HG03039 (cell line): Measurements from ENCODE around the gene FHAD1.

Source experiments
- ATAC-seq: cut with Tn5 transposase; IDR thresholded peaks from one replicate; pipeline ENCODE4 v1.9.1; 2021; ENCODE audit warnings: mild to moderate bottlenecking, moderate library complexity; ENCODE audit not compliant: unreplicated experiment

The FHAD1 gene

DNA sequence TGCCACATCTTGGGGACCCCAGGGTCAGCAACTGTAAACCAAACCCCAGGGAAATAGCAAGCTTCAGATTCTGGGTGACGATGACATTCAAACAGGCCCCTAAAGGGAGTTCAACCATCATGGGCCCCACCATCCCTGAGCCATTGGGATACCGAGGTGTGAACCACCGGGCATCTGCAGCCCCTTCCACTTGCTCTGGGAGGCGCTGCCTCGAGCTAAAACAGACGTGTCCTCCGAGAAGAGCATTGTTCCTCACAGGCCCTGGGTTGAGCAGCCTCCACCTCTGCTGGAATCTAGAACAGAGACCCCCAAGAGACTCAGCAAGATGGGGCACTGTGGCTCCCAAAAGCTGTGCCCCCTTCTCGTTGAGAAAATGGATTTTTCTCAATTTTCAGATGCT is 143.6 kb downstream of the FHAD1 start:
- ATAC-seq = no peak

DNA sequence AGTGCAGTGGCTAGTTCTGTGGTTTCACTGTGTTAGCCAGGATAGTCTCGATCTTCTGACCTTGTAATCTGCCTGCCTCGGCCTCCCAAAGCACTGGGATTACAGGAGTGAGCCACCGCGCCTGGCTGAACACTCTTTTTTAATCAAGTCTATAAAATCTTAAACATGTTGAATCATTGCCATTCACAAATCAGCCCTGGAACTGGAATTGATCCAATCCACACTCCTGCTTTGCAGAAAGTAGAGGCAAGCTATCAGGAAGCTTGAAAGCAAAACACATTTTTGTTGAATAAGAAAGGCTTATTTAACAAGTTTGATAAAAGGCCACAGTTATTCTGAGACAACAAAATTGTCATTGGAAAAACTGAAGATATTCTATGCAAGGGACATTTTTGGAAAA is 144.3 kb downstream of the FHAD1 start:
- no peak for ATAC-seq

DNA sequence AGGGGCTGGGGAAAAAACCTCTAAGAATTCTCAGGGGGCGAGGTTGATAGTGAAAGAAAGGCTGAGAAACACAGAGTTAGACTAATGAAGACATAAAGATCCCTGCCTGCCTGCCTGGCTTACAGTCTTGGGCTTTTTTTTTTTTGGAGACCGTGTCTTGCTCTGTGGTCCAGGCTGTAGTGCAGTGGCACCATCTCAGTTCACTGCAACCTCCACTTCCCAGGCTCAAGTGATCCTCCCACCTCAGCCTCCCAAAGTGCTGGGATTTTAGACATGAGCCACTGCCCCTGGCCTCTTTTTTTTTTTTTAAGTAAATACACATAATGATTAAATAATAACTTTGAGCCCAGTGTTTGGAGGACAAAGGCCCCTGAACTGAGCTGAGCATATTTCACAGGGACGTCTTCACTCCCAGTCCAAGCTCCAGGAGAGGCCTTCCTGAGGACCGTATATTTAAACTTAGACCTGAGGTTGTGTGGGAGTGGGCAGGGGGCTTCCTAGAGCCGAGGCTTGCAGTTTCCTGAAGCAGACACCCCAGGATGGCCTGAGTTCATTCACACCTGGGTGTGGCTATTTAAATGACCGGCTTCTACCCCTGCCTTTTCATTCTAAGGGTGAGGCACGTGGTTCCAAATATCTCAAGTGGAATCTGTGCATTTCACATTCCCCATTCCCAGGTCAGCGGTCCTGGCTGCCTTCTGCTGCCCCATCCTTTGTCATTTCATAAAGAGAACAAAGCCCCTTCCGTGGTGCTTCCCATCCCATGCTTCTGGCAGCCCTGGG is 146.6 kb downstream of the FHAD1 start:
- ATAC-seq = no peak

DNA sequence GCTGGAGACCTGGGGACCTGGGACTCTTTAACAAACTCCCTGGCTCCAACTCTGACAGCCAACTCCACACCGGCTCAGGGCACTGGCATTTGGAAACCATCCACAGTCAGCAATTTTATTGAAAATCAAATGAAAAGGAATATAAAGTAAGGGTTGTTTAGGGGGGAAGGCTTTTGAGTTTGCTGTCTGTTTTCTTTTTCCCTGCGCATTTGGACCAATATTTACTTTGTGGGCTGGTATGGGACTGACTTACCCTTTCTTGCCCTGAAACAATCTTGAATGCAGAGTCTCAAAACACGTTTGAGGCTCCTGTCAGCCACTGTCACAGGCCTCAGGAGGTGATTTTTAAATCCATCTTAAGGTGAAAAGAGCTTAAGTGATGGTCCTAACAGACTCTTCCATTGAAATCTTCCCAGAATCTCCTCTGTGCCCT is 147.3 kb downstream of the FHAD1 start:
- ATAC-seq = no peak

DNA sequence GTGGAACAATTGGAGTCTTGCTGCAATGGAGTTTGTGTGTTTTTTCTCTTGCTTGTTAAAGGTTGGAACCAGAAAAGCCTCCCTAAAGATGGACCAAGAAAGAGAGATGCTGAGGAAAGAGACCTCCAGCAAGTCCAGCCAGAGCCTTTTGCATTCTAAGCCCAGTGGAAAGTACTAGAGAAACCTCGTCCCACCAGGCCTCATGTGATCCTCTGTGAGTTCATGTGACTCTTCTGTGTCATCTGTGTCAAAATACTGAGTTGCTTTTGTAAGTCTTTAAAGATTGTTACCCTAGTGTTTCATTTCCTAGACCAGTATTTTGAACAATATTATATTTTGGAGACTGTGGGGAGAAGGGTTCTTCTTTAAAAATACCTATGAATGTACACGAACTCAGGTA is 150.2 kb downstream of the FHAD1 start:
- ATAC-seq = no peak

DNA sequence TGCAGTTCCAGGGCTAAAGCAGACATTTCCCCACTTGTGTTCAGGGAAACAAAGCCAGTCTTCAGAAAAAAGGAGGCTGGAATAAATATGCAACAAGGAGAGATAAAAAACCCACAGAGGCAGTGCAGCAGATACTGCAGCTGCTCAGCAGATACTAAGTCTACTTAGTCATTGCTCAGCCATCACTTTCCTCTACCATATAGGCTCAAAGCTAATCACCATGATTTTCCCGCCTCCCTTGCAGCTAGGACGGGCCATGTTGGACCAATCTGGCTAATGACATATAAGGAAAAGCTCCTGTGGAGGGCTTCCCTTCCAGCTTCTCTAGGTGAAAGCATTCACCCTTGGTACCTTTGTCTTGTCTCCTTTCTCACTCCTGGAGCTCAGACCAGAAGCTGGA is 152.7 kb downstream of the FHAD1 start:
- ATAC-seq = no peak

DNA sequence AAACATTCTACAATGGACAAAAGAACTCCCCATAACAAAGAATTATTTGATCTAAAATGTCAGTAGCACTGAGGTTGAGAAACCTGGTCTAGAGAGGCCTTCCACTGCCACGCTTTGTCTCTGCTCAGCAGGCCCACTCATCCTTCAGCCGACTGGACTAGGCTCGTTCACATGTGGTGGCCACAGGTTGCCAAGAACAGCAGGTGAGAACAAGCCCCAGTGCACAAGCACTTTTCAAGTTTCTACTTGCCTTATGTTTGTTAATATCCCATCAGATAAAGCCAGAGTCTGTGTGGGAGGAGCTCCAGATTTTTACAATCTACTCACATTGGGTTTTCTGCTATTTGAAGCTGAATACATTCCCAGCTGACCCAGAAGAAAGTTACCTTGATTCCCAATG is 153.6 kb downstream of the FHAD1 start:
- ATAC-seq = no peak

DNA sequence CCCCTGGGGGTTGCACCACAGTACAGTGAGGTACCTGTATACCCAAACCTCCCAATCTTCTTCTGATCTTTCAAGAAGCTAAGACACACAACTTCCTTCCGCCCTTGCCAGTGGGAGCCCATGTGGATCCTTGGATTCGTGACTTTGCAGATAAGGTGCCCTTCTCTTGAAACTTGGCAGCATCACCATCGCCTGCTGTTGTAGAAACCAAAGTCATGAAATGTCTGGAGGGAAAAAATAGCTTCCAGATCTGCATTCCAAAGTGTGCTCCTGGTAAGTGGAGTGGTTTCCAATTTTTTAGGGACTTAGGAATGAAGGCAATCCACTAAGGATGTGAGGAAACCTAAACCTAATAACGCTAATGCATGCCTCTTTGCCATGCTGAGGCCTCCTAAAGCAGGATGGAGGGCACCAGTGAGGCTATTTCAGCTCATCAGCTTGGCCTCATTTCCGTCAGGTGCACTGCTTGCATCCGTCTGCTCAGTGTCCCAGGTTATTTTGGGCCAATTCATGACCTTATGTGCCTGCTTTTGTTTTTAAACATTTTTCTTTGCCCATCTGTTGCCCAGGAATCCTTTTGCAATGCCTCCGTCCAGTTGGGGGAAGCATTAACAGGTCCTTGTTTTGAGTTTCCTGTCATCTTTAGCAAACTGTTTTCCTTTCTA is 154.5 kb downstream of the FHAD1 start:
- ATAC-seq = no peak

DNA sequence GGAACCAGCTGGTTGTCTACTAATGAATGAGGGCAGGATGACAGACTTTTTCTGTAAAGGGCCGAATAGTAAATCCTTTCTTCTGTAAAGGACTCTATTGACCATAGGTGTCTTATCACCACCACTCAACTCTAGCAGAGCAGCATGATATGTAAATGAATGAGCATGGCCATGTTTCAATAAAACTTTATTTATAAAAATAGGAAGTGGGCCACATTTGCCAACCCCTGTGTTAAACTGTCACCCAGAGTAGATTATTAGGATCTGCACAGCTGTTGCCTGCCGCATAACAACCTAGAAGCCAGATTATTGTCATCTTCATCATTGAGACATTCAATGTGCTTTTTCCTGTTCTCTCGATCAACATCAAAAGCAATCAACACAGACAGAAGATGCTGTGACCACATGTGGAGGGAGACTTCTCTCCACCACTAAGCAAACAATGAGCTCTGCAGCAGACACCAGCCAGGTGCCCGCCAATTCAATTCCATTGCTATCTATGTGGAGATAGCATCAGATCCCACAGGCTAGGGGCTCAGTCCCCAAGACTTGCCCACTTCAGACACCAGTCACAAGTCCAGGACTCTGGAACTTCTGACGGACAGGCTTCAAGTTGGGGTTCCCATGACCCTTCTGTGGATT is 155.9 kb downstream of the FHAD1 start:
- ATAC-seq = no peak

DNA sequence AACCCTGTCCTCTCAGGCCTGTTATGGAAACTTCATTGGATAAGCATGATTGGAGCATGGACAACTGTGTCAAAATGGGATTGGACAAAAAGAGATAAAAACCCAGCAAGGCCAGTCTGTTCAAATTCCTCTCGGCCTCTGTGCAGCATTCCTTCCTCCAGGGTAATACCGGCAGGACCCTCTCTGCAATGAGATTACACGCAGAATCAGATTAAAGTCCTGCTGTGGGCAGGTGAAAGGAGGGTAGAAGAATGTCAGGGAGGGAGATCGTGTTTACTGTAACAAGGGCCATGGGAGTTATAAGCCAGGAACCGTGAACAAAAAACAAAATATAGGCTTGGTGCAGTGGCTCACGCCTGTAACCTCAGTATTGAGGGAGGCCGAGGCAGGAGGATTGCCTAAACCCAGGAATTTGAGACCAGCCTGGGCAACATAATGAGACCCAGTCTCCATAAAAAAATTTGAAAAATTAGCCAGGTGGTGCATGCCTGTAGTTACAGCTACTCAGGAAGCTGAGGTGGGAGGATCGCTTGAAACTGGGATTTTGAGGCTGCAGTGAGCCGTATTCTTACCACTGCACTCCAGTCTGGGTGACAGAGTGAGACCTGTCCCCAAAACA is 157.0 kb downstream of the FHAD1 start:
- ATAC-seq = no peak

DNA sequence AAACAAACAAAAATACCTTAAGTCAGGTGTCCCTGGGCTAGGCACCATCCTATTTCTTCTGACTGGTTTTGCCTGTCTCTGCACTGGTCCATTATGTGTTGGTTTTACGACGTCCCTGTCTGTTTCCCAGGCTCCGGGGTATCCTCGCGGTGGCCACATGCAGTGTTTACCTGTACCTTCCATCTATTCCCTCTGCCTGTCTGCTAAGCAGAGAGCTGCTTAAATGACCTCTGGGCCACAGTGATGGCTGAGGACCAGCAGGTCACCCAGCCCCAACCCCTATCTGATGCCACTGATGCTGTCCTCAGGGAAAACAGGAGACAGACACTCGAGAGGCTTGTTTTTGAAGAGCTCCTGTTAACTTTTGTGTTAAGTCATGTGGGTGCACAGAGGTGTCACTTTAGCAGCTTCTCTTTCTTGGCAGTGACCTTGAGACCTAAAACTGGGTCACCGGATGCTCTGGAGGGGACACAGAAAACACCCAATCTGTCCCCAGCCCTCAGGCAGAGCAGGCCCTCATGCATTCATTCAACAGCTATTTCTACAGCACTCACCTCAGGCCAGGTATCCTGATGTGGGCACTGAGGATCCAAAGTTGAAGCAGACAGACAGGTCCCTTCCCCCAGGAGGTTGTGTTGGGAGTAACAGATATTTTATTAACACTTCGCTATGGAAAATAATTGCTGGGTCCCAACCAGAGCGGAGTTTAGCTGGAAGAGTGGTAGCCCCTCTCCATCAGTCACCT is 158.3 kb downstream of the FHAD1 start:
- ATAC-seq = no peak

DNA sequence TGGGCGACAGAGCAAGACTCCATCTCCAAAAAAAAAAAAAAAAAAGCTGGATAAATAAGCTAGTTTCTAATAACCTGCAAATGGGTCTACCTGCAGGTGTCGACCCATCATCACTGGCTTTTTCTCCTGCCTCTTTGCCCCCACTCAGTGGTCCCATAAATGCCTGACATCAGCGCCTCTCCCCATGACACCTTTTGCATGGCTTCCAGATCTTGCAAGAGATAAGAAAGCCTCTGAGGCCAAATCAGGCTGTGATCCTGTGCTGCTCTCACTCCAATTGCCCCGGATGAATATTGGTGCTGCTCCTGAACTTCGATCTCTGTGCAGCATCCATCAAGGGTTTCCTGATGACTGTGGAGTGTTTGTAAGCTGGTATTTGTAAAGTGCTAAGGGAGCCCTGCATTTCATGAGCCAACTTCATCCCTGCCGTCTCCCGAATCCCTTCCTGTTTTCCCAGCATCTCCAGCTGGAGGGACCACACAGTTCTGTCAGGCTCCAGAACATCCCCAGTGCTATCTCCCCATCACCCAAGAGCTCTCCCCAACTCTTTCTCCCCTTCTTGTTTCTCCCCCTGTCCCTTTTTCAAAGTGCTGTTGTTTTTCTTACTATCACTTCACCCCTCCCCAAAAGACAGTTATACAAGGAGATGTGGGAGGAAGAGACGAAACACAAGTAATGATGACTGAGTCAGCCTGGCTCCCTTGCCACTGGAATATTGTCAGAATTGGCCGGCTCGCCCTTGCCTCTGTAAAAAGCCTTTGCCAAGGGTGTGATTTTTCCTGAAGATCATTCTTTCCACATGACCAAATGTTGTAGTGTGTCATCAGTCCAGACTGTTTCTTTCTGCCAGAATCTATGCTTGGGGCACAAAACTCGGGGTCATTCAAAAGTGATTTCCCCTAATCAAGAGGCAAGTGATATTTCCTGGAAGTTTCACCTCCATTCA is 159.9 kb downstream of the FHAD1 start:
- no peak for ATAC-seq

DNA sequence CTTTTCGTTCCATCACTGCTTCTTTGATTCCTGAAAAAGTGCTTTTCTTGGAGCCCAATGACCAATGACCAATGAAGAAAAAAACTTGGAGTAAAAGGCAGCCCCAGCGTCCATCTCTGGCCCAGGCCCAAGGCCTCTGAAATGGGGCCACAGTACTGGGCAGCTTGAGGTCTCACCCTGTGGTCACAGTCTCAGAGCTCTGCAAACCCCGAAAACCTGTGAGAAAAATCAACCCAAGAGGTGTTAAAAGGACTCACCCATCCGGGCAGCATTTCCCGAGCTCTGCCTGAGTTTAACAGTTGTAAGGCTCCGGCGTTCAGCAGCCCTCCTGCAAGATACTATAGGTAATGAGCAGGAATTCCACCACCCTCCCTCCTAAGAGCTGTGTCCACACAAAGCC is 160.6 kb downstream of the FHAD1 start:
- ATAC-seq = no peak

DNA sequence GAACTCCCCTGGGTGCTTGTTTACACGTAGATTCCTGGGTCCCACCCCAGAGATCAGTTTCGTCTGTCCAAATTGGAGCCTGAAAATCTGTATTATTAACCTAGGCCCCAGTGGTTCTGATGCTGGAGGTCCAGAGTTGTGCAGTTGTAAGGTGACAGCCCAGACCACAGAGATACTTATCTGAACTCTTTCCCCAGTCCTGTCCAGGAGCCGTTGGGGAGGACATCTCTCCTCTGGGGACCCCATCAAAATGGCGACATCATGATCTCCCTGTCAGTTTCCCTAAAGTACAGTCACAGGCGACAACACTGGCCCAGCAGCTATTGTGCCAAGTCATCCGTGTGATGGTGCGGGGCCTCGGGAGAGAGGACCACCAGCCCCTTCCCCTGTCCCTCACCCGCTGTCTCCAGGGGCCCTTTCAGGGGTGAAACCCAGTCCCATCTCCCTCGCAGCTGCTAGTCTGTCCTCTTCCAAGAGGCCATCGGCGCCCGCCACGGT is 161.9 kb downstream of the FHAD1 start:
- no peak for ATAC-seq

DNA sequence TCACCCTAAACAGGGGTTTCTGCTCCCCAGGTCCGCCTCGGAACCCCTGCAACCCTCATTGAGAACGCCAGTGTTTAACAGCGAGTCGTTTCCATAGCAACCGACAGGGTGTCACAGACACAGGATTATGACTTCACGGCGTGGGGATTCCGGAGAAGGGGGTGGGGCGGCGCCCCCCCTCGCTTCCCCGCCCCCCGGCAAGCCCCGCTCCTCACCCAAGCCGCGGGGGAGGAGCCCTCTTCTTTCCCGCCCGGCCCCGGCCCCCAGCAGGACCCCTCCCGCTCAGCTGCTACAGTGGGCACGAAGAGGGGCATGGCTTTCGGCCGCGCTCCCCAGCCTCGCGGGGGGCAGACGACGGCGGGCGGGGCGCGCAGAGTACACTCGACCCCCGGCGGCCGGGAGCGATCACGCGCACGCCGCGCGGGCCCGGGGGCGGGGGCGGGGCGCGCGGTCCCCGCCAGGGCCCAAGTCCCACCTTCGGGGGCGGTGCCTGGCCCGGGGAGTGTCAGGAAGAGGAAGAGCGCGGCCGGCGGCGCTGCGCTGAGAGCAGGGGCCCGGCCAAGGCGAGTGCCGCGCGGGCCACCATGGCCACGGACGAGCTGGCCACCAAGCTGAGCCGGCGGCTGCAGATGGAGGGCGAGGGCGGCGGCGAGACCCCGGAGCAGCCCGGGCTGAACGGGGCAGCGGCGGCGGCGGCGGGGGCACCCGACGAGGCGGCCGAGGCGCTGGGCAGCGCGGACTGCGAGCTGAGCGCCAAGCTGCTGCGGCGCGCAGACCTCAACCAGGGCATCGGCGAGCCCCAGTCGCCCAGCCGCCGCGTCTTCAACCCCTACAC is 162.6 kb downstream of the FHAD1 start, which contains the start of gene EFHD2:
Gene EFHD2 (plus strand): TSS at position 501 of the 835 bp plus-strand sequence. CDS start 84 bp downstream, at position 585.
- peak; percentile 67 for ATAC-seq

DNA sequence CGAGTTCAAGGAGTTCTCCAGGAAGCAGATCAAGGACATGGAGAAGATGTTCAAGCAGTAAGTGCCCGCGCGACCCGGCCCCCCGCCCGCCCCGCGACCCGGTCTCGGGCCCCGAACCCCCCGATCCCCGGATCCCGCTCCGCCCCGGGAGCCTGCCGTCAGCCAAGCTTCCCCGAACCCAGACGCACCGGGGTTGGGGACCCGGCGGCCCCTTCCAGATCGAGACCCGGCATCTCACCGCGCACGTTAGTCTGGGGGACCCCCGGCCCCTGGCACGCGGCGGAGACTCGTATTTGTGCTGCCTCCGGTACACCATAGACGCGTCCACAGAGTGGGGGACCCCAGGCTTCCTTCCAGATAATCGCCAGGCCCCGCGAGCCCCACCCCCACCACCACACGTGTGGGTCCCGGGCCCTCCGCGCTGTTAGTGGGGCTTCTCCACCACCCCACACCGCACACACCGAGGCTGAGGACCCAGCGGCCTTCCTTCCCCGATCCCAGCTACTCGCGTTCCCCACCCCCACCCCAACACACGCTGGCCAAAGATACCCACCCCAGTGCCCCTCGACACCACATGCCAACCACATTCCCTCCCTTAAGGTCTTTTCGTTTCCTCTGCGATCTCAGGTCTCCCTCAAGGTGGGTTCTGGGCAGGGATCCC is 163.3 kb downstream of the FHAD1 start:
- no peak for ATAC-seq

DNA sequence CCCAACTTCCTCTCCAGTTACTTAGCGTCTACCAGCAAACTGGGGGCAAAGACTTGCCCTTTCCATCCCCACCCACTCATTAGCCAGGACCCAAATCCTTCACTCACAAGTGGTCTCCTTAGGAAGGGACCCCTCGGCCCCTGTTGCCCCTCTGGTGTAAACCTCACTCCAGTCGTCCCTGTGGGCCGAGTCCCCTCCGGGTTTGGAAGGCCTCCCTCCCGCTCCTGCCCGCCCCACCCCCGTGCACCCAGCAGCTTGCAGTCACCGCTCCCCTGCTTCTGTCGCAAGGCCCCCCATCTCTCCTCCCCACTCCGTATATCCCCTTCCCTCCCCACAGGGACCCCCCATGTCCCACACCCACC is 163.8 kb downstream of the FHAD1 start:
- ATAC-seq = no peak

DNA sequence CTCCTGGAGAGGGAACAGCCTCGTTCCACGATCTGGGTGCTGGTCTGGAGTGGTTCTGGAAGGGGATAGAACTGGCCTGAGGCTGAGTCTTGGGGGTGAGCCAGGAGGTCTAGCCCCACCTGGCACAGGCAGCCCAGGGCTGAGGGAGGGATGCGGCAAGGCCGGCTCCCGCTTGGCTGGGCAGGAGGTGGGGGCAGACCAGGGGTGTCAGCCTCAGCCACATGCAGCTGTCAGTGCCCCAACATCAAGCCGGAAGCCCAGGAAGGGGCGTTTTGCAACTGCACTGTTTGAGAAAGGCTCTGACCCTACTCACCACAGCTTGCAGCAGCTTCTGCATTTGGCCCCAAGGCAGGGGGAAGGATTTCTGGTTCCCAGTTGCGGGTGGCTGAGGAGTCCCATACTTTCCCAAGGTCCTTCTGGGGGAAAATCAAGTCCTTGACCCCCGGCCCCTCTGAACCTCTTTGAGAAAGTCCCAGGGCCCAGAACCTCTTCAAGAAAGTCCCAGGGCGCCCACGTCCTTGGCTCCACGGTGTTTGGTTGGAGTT is 164.6 kb downstream of the FHAD1 start:
- ATAC-seq = no peak
